ENCODE measurements around the gene IFIT1.

Gene IFIT1

DNA sequence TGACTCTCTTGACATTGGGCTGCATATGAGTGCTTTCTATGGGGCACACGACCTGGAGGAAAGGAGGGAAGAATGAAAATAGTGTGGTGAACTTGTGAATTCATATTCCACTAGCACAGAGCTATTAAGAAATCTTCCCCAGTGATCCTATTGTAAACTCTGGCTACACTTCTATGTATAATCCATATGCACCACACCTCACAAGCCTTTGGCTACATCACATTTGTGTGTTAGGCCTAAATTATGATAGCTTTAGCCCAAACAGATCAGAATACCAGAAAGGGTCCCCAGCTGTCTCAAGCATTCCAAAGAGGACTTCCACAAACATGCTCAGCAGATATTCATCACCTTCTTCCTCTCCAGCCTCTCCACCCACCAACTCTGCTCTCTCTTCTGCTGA is 24.3 kb upstream of the IFIT1 start:
- Histone ChIP-seq H3K36me3 (ENCODE audit: control insufficient read depth, insufficient read depth, low read length) (no peaks in the 10 kb centered on the region), H3K9me3 (ENCODE audit: control insufficient read depth, insufficient read depth, low read length) (no peaks in the 10 kb centered on the region), H3K27me3 (ENCODE audit: control insufficient read depth, insufficient read depth, low read length) (no peaks in the 10 kb centered on the region), H3K9ac (ENCODE audit: low read depth, low read length) (no peak overlapping the region), H3K4me3 (ENCODE audit: low read depth, low read length) (no peak overlapping the region), H3K4me1 (ENCODE audit: control insufficient read depth, insufficient read depth, low read length) (no peaks in the 10 kb centered on the region), H3K27ac (ENCODE audit: low read depth, low read length) (no peak overlapping the region)

DNA sequence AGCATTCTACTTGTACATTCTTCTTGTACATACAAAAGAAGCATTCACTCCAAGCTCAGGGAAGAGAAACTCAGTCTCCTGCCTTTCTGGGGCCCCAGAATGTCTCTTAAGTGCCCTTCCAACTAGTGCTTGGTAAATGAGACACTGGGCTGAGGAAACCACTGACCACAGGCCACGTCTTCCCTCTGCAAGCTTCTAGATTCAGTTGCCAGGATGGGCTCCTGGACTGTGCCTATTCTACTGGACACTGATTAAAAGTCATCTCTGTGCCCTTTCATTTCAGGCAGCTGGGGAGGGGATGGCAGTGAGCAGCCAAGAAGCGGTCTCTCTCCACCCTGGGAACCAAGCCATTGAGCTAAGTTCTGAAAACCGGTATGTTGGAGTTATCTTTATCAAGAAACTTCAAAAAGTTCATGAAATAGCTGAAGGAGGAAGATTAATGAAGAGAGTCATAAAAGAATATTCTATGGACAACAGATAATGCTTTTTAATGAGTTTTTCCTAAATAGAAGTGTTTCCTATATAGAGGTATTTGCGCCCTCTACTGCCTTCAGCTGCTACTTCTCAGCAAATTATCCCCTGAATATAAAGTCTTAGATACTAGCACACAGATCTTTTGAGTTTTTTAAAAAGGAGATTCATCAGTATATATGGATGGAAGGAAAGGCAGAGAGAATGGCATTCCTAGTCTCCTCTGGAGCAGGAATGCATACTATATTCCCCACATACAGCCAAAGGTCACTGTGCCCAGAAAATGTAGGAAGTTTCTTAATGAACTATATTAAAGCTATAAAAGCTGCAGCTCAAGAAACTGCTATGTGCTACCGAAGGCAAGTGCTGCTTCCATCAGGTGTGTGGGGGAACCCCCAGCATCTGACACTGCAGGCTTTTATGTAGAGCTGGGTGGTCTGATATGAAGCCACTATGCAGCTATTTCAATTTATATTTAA is 23.0 kb upstream of the IFIT1 start:
- H3K36me3 ChIP-seq (ENCODE audit: control insufficient read depth, insufficient read depth, low read length), result no peaks in the 10 kb centered on the region
- no peak overlapping the region for H3K4me3 ChIP-seq (ENCODE audit: low read depth, low read length)
- no peaks in the 10 kb centered on the region for H3K9me3 ChIP-seq (ENCODE audit: control insufficient read depth, insufficient read depth, low read length)
- H3K4me1 ChIP-seq (ENCODE audit: control insufficient read depth, insufficient read depth, low read length), result no peaks in the 10 kb centered on the region
- no peaks in the 10 kb centered on the region for H3K27me3 ChIP-seq (ENCODE audit: control insufficient read depth, insufficient read depth, low read length)
- H3K27ac ChIP-seq (ENCODE audit: low read depth, low read length), result no peak overlapping the region
- H3K9ac ChIP-seq (ENCODE audit: low read depth, low read length), result no peak overlapping the region

DNA sequence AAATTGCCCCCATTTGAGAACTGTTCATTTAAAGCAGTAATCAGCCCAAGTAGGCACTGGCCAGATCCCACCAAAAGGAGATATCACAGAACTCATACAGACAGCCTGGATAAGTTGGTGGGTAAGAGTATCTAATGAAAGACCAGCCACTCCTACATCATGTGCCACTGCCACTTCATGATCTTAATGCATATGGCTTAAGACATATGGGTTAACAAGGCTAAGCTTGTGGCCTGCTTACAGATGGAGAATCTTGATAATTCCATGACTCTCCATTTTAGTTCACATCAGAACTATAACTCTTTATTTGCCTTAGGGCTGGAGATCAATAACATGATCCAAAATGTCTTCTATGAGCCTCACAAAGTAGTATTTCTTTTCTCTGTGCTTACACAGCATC is 21.3 kb upstream of the IFIT1 start:
- H3K27ac ChIP-seq (ENCODE audit: low read depth, low read length), result no peak overlapping the region
- no peaks in the 10 kb centered on the region for H3K27me3 ChIP-seq (ENCODE audit: control insufficient read depth, insufficient read depth, low read length)
- H3K9ac ChIP-seq (ENCODE audit: low read depth, low read length), result no peak overlapping the region
- H3K9me3 ChIP-seq (ENCODE audit: control insufficient read depth, insufficient read depth, low read length), result no peaks in the 10 kb centered on the region
- H3K4me1 ChIP-seq (ENCODE audit: control insufficient read depth, insufficient read depth, low read length), result no peaks in the 10 kb centered on the region
- H3K36me3 ChIP-seq (ENCODE audit: control insufficient read depth, insufficient read depth, low read length), result no peaks in the 10 kb centered on the region
- H3K4me3 ChIP-seq (ENCODE audit: low read depth, low read length), result no peak overlapping the region

DNA sequence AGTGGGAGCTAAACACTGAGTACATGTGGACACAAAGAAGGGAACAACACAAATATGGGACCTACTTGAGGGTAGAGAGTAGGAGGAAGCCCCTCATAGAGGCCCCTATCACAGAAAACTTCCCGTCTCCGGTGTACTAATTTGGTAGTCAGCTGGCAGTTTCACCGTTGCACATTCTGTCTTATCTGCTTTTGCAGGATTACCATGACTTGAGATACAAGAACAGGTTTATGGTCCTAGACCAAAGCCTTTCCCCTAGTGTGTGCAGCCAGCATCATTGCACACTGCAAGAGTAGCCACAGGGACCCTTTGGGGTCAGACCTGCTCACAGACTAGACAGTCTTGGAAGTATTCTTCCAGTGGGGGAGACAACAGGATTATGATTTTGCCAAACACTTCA is 20.4 kb upstream of the IFIT1 start:
- Histone ChIP-seq H3K36me3 (ENCODE audit: control insufficient read depth, insufficient read depth, low read length) (no peaks in the 10 kb centered on the region), H3K4me3 (ENCODE audit: low read depth, low read length) (no peak overlapping the region), H3K9ac (ENCODE audit: low read depth, low read length) (no peak overlapping the region), H3K9me3 (ENCODE audit: control insufficient read depth, insufficient read depth, low read length) (no peaks in the 10 kb centered on the region), H3K4me1 (ENCODE audit: control insufficient read depth, insufficient read depth, low read length) (no peaks in the 10 kb centered on the region), H3K27ac (ENCODE audit: low read depth, low read length) (no peak overlapping the region), H3K27me3 (ENCODE audit: control insufficient read depth, insufficient read depth, low read length) (no peaks in the 10 kb centered on the region)

DNA sequence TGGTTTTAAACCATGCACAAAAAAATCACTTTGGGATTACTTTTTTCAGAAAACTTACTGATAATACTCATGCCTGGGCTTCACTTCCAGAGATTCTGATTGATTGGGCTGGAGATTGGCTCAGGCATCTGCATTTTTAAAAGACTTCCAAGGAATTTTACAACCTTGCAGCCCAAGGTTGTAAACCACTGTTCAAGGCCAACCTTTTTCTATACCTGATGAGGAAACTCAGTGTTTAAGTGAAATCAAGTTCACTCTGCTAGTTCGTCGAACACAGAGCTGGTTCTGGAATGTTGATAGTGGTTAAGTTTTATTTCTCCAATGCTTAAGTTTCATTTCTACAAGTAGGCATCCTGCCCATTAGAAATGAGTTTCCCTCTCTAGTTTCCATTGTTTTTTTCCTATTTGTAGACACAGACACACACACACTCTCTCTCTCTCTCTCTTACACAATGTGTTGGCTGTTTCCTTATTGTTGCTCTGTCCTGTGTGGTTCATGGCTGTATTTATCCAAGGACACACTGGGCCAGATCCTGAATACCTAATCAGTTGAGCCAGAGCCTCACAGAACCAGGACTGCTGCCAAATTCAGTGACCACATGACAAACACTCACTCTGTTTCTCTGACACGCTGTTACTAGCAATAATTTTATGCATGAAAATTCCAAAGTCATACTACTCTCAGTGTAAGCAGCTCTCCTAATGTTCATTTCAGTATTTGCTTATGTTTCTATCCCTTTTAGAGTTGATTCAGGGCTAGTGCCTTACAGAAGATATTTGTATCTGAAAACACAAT is 18.3 kb upstream of the IFIT1 start:
- Histone ChIP-seq H3K4me1 (ENCODE audit: control insufficient read depth, insufficient read depth, low read length) (no peaks in the 10 kb centered on the region), H3K4me3 (ENCODE audit: low read depth, low read length) (no peak overlapping the region), H3K36me3 (ENCODE audit: control insufficient read depth, insufficient read depth, low read length) (no peaks in the 10 kb centered on the region), H3K27ac (ENCODE audit: low read depth, low read length) (no peak overlapping the region), H3K9me3 (ENCODE audit: control insufficient read depth, insufficient read depth, low read length) (no peaks in the 10 kb centered on the region), H3K9ac (ENCODE audit: low read depth, low read length) (no peak overlapping the region), H3K27me3 (ENCODE audit: control insufficient read depth, insufficient read depth, low read length) (no peaks in the 10 kb centered on the region)

DNA sequence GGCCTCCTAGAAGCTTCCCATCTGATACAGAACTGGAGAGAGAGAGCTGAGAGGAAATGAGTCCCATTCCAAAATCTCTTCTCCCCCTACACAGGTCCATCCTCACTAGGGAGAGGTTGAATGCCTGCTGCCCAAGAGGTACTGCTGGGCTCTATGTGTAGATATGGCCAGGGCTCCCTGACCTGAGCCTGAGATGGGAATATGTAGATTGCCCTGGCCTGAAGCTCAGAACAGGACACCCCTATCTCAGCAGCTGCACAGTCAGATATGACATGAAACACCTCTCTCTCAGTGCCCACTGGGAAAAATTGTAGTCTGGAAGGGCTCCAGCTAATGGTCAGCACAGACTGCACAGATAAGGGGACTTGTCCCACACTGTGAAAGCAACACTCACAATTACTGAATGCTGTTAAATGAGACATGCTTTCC is 17.7 kb upstream of the IFIT1 start:
- Histone ChIP-seq H3K4me1 (ENCODE audit: control insufficient read depth, insufficient read depth, low read length) (no peaks in the 10 kb centered on the region), H3K36me3 (ENCODE audit: control insufficient read depth, insufficient read depth, low read length) (no peaks in the 10 kb centered on the region), H3K27ac (ENCODE audit: low read depth, low read length) (no peak overlapping the region), H3K9ac (ENCODE audit: low read depth, low read length) (no peak overlapping the region), H3K27me3 (ENCODE audit: control insufficient read depth, insufficient read depth, low read length) (no peaks in the 10 kb centered on the region), H3K4me3 (ENCODE audit: low read depth, low read length) (no peak overlapping the region), H3K9me3 (ENCODE audit: control insufficient read depth, insufficient read depth, low read length) (no peaks in the 10 kb centered on the region)

DNA sequence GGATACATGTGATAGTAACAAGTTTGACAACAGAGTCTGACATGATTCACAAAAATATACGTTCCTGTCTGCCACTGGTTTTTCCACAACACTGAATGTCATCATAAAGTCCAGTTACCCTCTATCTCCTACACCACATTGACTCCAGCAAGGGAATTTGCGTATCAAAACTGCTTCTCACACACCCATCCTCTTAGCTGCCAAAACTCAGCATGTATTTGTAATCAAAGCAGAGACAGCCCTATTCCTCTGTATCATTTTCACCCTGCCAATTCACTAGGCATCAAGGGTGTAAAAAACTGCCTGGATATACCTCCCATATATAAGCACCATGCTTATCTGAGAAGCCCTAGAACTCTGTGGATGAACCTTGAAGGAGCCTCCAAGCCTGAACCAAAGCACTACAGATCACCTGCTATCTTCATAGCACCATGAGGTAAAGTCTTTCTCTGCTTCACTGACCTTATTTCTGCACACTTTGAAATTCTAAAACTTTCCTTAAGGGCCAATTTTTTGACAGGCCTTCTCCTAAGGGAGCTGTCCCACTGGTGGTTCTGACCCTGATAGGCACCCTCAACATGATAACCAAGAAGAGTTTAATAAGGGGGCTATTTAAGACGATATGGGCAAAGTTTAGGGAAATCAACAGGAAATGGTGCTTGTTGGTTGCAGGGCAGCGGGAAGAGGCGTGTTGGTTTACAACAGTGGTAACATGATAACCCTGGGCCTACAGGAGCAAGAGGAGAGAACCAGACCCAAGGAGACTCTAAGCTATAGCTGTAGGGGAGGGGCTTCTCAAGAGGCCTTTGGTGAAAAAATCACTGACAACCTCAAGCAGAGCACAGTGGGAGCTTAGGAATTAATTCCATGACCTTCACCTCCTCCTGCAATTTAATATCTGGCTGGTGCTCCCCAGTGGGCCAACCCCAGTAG is 14.5 kb upstream of the IFIT1 start, which contains the start of gene IFIT1B:
TSS of gene IFIT1B (plus strand) at position 352 of the 933 bp plus-strand sequence. CDS start at position 432, 80 bp downstream.
- Histone ChIP-seq H3K9ac (ENCODE audit: low read depth, low read length) (no peak within 1 kb of the TSS), H3K27ac (ENCODE audit: low read depth, low read length) (no peak within 1 kb of the TSS)

DNA sequence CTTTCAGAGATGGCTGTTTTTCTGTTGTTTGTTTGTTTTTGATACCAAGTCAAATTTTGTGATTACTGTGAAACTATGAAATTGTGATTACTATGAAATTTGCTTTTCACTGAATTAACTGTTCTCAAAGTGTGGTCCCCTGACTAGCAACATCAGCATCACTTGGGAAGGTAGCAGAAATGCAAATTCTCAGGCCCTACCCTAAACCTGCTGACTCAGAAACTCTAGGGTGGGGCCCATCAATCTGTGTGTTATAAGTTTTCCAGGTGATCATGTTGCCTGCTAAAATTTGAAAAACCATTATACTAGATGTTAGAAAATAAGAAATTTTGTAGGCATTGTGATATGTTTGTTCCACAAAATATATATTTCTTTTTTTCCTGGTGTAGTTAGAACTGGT is 13.3 kb upstream of the IFIT1 start:
- Histone ChIP-seq H3K27ac (ENCODE audit: low read depth, low read length) (no peak overlapping the region), H3K9ac (ENCODE audit: low read depth, low read length) (no peak overlapping the region), H3K27me3 (ENCODE audit: control insufficient read depth, insufficient read depth, low read length) (no peaks in the 10 kb centered on the region), H3K4me1 (ENCODE audit: control insufficient read depth, insufficient read depth, low read length) (no peaks in the 10 kb centered on the region), H3K4me3 (ENCODE audit: low read depth, low read length) (no peak overlapping the region), H3K36me3 (ENCODE audit: control insufficient read depth, insufficient read depth, low read length) (no peaks in the 10 kb centered on the region), H3K9me3 (ENCODE audit: control insufficient read depth, insufficient read depth, low read length) (no peaks in the 10 kb centered on the region)

More for the DNA sequence above, 14.5 kb upstream of the IFIT1 start, which contains the start of gene IFIT1B:
- no peaks in the 10 kb centered on the region for H3K4me1 ChIP-seq (ENCODE audit: control insufficient read depth, insufficient read depth, low read length)
- no peak within 1 kb of the TSS for H3K4me3 ChIP-seq (ENCODE audit: low read depth, low read length)
- H3K9me3 ChIP-seq (ENCODE audit: control insufficient read depth, insufficient read depth, low read length), result no peaks in the 10 kb centered on the region
- no peaks in the 10 kb centered on the region for H3K27me3 ChIP-seq (ENCODE audit: control insufficient read depth, insufficient read depth, low read length)
- H3K36me3 ChIP-seq (ENCODE audit: control insufficient read depth, insufficient read depth, low read length), result no peaks in the 10 kb centered on the region

DNA sequence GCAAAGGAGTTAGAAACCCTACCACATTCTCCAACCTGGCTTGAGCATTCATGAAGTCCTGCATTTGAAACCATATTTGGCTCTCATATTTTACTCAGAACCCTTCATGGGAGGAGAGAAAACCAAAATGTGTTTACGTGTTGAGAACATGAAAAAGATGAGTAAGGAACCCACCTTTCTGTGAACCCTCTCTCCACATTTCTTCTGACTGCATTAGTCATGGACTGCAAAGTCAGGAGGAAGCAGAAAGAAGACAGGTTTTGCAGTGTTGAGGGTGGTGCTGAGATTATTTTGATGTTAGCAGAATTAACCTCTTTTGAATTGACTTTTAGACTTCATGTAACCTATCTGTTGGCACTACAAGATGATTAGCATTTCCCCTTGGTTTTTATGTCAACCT is 9.7 kb upstream of the IFIT1 start:
- Histone ChIP-seq H3K9me3 (ENCODE audit: control insufficient read depth, insufficient read depth, low read length) (no peaks in the 10 kb centered on the region), H3K27ac (ENCODE audit: low read depth, low read length) (no peak overlapping the region), H3K27me3 (ENCODE audit: control insufficient read depth, insufficient read depth, low read length) (no peaks in the 10 kb centered on the region), H3K36me3 (ENCODE audit: control insufficient read depth, insufficient read depth, low read length) (no peaks in the 10 kb centered on the region), H3K4me3 (ENCODE audit: low read depth, low read length) (no peak overlapping the region), H3K9ac (ENCODE audit: low read depth, low read length) (no peak overlapping the region), H3K4me1 (ENCODE audit: control insufficient read depth, insufficient read depth, low read length) (peaks cover 5% of the 10 kb centered on the region)

DNA sequence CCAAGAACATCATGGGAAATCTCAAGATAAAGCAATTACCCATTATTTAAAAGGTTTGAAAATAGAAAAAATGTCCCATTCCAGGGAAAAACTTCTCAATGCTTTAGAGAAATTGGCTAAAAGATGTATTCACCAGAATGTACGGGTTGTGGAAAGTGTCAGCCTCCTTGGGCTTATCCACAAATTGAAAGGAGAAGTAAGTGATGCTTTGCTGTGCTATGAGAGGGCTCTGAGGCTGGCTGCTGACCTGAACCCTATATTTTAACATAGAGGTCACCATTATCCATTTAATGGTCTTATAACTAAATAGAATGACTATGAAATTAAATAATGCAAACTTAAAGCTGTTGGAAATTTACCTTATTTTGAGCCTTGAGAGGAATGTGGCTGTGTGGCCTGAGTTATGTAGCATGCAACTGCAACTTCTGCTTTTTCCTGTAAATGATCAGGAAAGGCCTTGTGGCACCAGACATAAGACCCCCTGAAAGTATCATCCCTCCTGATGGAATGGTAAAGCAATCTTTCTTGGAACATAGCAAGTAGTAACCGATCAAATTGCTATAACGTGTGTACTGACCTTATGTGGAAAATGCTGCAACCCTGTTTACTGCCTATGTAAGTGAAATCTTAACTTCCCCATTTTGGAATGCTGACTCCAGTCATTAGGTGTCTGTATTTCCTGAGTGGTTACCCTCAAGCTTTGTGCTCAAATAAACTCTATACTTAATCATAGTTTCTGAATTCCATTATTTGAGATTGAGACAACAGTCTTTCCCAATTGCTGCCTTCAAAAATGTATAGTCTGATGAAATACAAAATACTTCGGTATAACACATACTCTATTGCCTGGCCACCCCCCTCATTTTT is 7.7 kb upstream of the IFIT1 start:
- no peaks in the 10 kb centered on the region for H3K9me3 ChIP-seq (ENCODE audit: control insufficient read depth, insufficient read depth, low read length)
- no peaks in the 10 kb centered on the region for H3K27me3 ChIP-seq (ENCODE audit: control insufficient read depth, insufficient read depth, low read length)
- no peak overlapping the region for H3K27ac ChIP-seq (ENCODE audit: low read depth, low read length)
- no peaks in the 10 kb centered on the region for H3K36me3 ChIP-seq (ENCODE audit: control insufficient read depth, insufficient read depth, low read length)
- no peak overlapping the region for H3K9ac ChIP-seq (ENCODE audit: low read depth, low read length)
- H3K4me1 ChIP-seq (ENCODE audit: control insufficient read depth, insufficient read depth, low read length), result peaks cover 5% of the 10 kb centered on the region
- no peak overlapping the region for H3K4me3 ChIP-seq (ENCODE audit: low read depth, low read length)

Measured in HUES48 (cell line).